Measurements from ENCODE around the gene CD163.
"Not testable (repeated sequence)": the region's sequence is repeated elsewhere in the genome, so short reads cannot be mapped to it uniquely, and the experiment has no call there.

The CD163 gene

DNA sequence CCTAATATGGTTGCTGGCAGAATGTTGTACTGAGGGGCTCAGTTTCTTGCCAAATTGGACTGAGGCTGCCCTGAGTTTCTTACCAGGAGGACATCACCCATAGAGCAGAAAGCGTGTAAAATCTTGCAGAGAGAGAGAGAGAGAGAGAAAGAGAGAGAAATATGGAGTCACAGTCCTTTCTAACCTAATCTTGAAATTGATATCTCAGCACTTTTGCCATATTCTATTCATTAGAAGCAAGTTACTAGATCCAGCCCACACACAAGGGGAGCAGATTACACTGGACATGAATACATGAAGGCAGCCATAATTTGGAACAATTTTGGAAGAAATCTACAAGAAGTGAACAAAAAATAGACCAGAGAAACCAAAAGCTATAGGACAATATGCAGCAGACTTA lies 55.5 kb downstream of the CD163 start:
- DNase-seq (ENCODE audit: low spot score): no peak

DNA sequence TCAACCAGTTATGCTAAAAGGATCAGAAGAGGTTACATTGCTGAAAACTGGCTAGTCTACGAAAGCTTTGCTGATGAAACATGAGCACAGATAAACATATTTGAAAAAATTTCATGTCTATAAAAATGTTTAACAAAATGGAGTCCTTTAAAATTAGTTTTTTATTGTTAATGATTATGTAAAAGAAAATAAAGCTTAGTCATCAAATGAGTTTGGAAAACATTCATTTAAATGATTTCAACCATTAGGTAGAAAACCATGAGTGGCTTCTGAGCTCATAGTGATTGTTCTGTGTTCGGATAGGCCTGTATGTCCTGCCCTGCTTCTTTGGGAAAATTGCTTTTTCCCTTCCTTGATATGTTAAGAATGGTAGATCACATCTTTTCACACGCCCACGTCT lies 59.0 kb downstream of the CD163 start:
- DNase-seq (ENCODE audit: low spot score): no peak

- no peak for DNase-seq (ENCODE audit: low spot score)
Measured at GRCh38 chr12:7444076-7444475, 59.5 kb downstream of the CD163 start, which contains the start of gene CD163L1. Gene CD163L1, minus strand, starts transcription at chr12:7444153. Its CDS starts 26 bp downstream, at chr12:7444127.

DNA sequence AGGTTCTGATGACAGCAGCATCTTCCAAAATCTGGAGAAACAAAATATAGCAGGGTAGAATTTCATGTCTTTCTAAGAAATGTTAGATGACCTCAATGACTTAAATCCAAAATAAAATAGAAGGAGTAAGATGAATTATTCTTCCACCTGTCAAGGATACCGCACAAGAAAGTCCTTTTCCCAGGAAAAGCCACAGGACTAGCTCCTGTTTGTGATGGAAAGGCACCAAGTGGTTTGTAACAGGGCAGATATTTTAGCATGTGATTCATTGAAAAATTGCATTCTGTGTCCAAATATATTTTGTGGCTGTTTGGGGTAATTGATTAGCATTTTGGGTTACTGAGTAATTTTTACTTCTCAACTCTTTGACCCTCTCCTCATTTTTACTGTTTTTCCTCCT lies 62.4 kb downstream of the CD163 start:
- no peak for DNase-seq (ENCODE audit: low spot score)

DNA sequence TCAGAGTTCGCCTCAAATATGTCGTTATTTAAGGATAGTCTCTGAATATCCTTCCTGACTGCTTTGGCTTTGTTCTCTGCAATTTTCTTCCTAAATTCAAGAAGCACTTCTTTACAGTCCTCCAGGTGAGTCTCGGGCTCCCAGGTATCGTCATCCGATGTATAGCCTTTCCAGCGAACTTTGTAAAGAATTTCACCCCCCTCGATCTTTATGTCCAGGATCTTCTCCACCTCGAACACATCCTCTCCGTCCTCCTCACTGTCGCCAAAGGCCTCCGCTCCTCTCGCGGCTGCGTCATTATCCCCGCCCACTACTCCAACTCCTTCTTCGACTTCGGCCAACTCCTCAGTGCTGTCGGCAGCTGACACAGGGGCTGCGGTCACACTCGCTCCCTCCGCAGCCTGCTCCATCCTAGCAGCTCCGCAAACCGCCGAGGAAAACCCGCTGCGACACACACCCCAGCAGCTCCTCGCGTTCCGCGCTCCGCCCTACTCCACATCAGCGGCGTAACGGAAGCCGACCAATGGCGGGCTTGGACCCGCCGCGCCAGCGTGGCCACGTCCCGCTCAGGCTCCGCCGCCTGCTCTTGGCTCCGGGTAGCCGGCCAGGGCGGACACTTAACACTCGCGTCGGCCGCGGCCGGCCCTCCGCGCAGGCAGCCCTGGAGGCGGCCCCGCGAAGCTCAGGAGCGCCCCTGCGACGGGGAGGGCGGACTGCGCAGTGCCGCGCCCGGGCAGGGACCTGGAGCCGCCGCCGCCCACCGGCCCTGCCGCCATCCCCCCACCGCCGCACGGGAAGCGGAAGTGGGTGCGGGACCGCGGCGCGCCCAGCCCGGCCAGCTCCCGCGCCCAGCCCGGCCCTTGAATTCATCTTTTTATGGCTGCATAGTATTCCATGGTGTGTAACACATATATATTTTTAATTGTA lies 63.7 kb downstream of the CD163 start:
- DNase-seq (ENCODE audit: low spot score): peak; percentile 83

GRCh38 chr12:7438291-7438995 lies 65.1 kb downstream of the CD163 start:
- DNase-seq (ENCODE audit: low spot score): not testable (repeated sequence)

DNA sequence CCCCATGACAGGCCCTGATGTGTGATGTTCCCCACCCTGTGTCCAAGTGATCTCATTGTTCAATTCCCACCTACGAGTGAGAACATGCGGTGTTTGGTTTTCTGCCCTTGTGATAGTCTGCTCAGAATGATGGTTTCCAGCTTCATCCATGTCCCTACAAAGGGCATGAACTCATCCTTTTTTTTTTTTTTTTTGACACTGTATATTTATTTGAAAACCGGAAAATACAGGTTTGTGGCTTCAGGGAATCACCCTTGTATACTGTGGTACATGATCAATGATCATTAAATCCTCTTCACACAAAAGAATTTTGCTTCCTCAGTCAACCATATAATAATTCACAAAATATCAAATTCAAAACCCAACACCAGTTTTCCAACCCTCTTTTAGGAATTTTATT lies 66.1 kb downstream of the CD163 start:
- DNase-seq (ENCODE audit: low spot score): not testable (repeated sequence)

DNA sequence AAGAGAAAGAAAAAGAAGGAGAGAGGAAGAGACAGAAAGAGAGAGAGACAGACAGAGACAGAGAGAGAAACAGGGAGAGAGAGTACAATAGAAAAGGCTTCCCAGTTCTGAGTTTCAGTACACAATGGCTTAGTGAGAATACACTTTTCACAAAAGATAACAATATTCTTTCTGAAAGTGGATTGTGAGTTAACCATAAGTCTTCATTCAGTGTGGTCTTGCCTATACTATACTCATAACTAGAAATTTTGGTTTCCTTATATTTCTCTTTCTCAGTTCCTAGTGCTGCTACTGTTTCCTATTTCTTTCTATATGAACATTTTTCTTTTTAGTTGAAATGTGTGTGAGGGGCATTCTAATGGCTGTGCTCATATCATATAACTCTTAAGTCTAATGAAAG lies 68.9 kb downstream of the CD163 start:
- DNase-seq (ENCODE audit: low spot score): no peak

DNA sequence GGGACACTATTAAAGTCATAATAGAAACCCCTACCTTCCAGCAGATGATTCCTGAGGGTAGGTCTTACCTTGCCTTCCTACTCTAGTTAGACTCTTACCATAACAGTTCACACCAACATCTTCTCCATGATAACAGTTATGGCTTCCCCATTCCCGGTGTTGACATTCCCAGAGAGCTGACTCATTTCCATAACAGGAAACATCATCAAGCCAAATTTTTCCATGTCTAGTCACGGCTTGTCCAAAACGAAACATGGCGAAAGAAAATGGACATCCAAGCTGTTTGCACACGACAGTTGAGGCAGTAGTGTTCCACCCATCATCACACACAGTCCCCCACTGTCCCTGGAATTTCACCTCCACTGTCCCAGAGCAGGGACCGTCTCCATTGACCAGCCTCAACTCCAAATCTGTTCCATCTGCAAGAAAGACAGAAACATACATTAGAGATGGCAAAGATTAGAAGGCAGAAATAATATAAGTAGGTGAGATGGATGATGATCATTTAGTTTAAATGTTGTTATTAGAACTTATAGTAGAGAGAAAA lies 70.2 kb downstream of the CD163 start:
- no peak for DNase-seq (ENCODE audit: low spot score)

DNA sequence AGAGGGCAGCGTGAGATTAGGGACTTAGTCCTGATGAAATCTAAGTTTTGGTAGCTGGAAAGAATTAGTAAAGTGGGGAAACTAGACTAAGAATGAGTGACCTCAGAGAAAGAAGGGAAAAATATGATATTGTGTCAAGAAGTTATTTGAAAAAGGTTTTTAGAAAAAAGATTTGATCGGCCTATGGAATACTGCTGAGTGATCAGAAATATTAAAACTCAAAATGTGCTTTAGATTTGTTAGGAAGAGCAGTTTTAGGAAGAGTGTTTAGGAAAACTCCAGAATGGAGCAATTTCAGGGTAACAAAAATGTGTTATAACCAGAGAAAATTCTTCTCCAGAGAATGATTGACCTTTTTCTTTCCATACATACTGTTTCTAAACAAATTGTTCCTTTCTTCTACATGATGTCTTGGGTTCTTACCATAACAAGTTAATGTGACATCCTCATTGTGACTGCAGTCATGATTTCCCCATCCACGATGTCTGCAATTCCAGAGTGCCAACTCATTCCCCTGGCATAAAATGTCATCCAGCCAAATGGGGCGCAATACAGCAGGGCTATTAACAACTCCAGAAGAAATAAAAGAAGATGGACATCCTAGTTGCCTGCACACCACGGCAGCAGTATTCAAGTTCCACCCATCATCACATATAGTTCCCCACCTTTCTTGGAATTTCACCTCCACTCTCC lies 71.4 kb downstream of the CD163 start:
- no peak for DNase-seq (ENCODE audit: low spot score)

Measured in iPS-NIHi11 (cell line).